Mesodermal cell (in vitro differentiated cells): ENCODE results near the gene CNNM1.
A peak's percentile ranks its signal among the peaks of the same experiment; 100 is the strongest.

Source experiments
- H3K27ac ChIP-seq: 2 replicates; pipeline ENCODE4 v1.7.0; 2013; ENCODE audit warnings: mild to moderate bottlenecking, low read depth, low read length, moderate library complexity; ENCODE audit not compliant: severe bottlenecking
- H3K36me3 ChIP-seq: 2 replicates; pipeline ENCODE4 v1.7.1; 2013; ENCODE audit warnings: mild to moderate bottlenecking, low read length, moderate library complexity; ENCODE audit not compliant: control insufficient read depth, insufficient read depth
- H3K4me1 ChIP-seq: one replicate; pipeline ENCODE4 v1.7.1; 2013; ENCODE audit warnings: mild to moderate bottlenecking, low read length; ENCODE audit not compliant: insufficient read depth, control insufficient read depth, poor library complexity, severe bottlenecking
- H3K4me3 ChIP-seq: 2 replicates; pipeline ENCODE4 v1.7.0; 2013; ENCODE audit warnings: low read length, control low read depth, mild to moderate bottlenecking; ENCODE audit not compliant: insufficient read depth, poor library complexity, severe bottlenecking; ENCODE audit errors: extremely low read depth
- H3K9me3 ChIP-seq: 2 replicates; pipeline ENCODE4 v1.7.1; 2013; ENCODE audit warnings: mild to moderate bottlenecking, low read length, moderate library complexity; ENCODE audit not compliant: control insufficient read depth
- WGBS, 2 experiments: methylation state at CpG; one replicate each; pipeline ENCODE4 v1.1.5; 2013; ENCODE audit warnings: missing lambda C conversion rate in 2 of 2; ENCODE audit not compliant: insufficient coverage in 2 of 2; 5-methylcytosine and 5-hydroxymethylcytosine counted together

CNNM1 gene

DNA sequence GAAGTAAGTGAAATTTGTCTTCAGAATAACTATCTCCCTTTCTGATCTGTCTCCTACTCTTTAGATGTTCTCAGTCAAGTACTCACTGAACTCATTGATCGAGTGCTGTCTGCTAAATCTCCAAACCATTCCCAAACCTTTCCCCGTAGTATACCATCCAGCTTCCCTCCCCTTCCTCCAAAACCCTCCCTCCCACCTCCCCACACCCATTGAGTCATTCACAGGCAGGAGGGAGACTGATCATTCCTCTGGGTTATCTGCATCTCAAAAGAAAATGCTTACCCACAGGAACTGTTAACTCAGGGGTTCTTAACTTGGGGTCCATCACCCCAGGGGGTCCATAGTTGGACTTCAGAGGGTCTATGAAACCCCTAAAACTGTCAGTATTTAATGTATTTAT is 63.9 kb downstream of the CNNM1 start:
- H3K4me1 ChIP-seq = peaks cover 56% of the 10 kb centered on the region
- no peak overlapping the region for H3K4me3 ChIP-seq
- H3K36me3 ChIP-seq = peaks cover 9% of the 10 kb centered on the region
- whole genome bisulfite sequencing, 2 experiments = 13% methylated on average over 2 of the region's 2 CpGs
- no peaks in the 10 kb centered on the region for H3K9me3 ChIP-seq
- H3K27ac ChIP-seq = peak overlapping the region; percentile 95

DNA sequence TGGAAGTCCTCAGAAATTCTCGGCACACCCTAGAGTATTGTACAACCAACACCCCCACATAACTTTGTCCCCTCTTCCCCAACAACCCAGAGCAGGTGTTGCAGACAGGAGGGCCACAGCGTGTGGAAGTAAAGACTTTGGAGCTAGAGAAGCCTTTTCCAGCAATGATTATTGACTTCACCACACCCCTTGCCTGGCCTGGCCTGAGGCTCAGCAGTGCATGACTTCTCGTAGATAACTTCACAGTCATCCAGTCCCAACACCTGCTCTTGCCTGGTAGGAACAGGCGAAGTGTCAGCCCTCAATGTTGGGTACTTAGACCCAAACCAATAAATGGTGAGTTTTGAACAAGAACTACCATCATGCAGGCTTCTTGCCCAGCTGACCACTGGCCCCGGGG is 64.5 kb downstream of the CNNM1 start:
- Histone ChIP-seq H3K4me1 (peaks cover 56% of the 10 kb centered on the region), H3K27ac (no peak overlapping the region), H3K36me3 (peaks cover 15% of the 10 kb centered on the region), H3K9me3 (no peaks in the 10 kb centered on the region), H3K4me3 (no peak overlapping the region)
- WGBS, 2 experiments = 77 to 84% methylated on average over 3 of the region's 5 CpGs

DNA sequence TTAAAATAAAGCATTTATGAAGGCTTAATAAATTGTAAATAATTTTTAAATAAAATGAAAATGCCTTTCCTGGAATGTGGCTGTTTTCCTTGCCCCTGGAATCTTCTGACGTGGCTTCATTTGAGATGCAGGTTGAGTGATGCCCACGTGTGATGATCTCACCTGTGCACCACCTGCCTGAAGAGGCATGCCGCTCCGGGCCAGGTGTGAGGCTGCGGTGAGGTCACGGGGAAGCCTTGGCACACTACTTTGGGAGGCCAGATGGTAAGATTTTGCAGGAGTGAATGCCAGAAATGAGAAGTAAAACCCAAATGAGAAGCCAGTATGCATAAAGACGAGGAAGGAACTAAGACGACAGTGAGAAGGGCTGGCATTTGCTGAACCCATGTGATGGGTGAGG is 65.1 kb downstream of the CNNM1 start:
- 89 to 95% methylated on average over 7 to 8 of the region's 8 CpGs for WGBS, 2 experiments
- Histone ChIP-seq H3K9me3 (no peaks in the 10 kb centered on the region), H3K4me3 (no peak overlapping the region), H3K4me1 (peaks cover 56% of the 10 kb centered on the region), H3K27ac (no peak overlapping the region), H3K36me3 (peaks cover 21% of the 10 kb centered on the region)

DNA sequence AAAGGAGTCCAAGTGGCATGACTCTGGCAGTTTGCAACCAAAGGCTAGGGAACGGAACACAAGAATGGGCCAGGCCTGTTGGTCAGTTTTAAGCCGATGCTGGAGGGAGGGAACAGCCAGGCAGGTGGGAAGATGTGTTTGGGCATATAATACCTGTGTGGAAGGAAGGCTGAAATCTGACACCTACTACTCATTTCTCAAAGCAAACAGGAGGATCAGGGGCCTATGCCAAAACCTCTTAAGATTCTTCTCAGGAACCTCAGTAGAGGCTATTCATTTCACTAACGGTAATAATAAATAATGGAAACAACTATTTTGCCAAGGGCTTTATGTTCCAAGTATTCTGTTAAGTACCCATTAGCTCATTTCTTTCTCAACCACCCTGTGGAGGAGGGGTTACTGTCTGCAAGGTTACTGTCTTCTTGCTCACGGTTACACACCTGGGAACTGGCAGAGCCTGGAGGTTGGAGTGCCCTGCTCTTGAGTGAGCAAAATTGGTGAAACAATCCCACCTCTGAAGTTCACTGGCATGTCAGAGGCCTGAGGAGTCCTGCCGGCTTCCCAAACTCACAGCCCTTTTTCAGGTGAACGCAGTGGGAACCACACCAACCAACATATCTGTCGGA is 65.7 kb downstream of the CNNM1 start:
- H3K4me3 ChIP-seq = no peak overlapping the region
- WGBS, 2 experiments = 93 to 96% methylated on average over 4 of the region's 7 CpGs
- H3K9me3 ChIP-seq = no peaks in the 10 kb centered on the region
- peak overlapping the region; percentile 92 for H3K27ac ChIP-seq
- H3K36me3 ChIP-seq = peaks cover 27% of the 10 kb centered on the region
- H3K4me1 ChIP-seq = peaks cover 56% of the 10 kb centered on the region

DNA sequence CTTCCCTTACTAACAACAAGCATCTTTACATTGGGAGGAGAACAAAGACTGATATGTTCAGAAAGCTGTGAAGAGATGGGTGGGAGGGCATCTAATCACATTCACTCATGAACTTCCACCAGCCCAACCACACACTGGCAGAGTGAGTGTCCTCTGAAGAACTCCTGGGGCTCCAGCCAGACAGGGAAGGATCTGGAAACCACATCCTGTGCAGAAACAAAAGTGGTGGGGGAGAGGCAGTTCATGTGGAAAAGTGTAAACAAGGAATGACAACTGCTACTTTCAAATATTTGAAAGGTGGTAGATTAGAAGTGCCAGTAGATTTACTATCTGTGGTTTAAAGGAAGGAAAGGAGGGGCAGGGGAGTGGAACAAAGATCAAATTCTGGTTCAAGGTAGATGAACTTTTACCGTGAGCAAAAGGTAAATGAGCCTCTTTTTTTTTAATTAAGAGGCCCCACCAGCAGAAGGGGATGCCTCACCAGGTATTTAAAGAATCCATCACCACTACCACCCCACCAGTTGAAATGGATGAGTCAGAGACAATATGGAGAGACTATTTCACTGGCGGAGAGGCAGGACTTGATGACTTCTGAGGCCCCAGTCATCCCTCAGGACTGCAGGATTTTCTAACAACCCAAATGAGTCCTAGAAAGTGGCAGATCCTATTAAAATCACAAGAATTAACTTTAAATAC is 66.7 kb downstream of the CNNM1 start:
- Histone ChIP-seq H3K4me3 (no peak overlapping the region), H3K27ac (peak overlapping the region; percentile 92), H3K4me1 (peaks cover 55% of the 10 kb centered on the region), H3K9me3 (no peaks in the 10 kb centered on the region), H3K36me3 (peaks cover 33% of the 10 kb centered on the region)
- WGBS, 2 experiments = no CpG with 5 or more reads among the region's 2 CpGs

DNA sequence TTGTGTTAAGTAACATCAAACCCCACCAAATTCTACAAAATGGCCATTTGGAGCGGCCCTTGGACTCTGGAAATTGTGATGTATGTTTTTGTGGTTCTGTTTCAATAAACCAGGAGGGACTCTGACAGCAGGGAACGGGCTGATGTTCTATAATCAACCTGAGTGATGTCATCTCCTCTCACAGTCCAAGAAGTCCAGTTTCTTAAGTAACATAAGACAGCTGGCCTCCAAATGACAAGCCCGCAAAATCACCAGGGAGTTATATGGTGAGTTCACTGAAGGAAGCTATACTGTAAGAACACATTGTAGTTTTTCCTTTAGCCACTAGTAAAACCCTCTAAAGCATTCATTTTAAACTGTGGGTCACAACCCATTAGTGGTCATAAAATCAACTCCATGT is 67.3 kb downstream of the CNNM1 start:
- WGBS, 2 experiments = 100% methylated on average over 1 of the region's 3 CpGs; no CpG with 5 or more reads in 1 of the 2 experiments
- no peak overlapping the region for H3K4me3 ChIP-seq
- H3K4me1 ChIP-seq = peaks cover 49% of the 10 kb centered on the region
- H3K27ac ChIP-seq = peak overlapping the region; percentile 92
- H3K36me3 ChIP-seq = peaks cover 39% of the 10 kb centered on the region
- no peaks in the 10 kb centered on the region for H3K9me3 ChIP-seq

DNA sequence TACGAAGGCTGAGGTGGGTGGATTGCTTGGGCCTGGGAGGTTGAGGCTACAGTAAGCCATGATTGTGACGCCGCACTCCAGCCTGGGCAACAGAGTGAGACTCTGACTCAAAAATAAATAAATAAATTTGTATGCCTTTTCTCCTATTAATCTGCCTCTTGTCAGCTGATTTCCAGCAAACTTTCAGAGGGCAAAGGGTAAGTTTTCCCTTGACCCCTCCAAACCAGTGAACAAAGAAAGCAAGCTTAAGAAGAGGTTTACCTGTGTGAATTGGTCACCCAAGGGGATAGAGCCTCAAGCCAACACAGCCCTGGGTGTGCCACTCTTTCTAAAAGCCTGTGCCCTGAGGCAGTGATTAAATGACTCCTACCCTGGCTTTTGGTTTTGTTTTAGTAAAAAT is 70.5 kb downstream of the CNNM1 start:
- WGBS, 2 experiments = 89 to 100% methylated on average over 1 of the region's 3 CpGs
- Histone ChIP-seq H3K36me3 (peaks cover 70% of the 10 kb centered on the region), H3K9me3 (no peaks in the 10 kb centered on the region), H3K4me1 (peaks cover 36% of the 10 kb centered on the region), H3K4me3 (no peak overlapping the region), H3K27ac (no peak overlapping the region)

DNA sequence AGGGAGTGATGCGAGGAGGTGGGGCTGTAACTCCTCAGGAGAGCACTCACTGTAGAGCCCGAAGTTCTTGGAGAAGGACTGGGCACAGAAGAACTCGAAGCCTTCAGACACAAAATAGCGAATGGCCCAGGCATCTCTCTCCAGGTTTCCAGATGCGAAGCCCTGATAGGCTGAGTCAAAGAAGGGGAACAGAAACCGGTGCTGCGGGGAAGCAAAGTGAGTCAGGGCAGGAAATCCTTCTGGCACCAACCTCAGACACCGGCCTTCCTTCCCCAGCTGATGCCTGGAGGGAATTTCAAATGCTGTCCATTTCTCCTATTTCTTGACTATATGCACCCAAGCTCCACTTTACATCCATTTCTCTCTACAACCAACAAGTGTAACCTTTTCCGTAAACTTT is 74.5 kb downstream of the CNNM1 start:
- H3K9me3 ChIP-seq = no peaks in the 10 kb centered on the region
- H3K4me1 ChIP-seq = peaks cover 10% of the 10 kb centered on the region
- 94 to 100% methylated on average over 8 of the region's 9 CpGs for WGBS, 2 experiments
- peak overlapping the region; percentile 23 for H3K27ac ChIP-seq
- no peak overlapping the region for H3K4me3 ChIP-seq
- H3K36me3 ChIP-seq = peaks cover 82% of the 10 kb centered on the region

DNA sequence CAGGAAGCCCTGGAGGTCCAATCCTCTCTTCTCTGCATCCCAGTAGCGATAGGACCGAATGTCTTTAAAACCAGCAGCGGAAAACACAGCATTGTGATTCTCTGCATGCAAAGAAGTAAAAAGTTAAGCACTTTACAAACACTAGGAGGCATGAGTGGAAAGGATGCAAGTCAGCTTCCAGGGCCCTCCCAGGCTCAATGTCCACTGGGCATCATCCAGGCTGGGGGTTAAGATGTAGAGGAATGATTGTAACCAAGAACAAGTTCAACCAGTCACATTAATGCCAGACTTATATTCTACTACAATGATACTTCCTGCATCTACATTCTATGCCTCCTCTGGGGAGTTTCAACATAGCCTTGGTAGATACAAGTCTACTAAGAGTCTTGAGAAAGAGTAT is 77.0 kb downstream of the CNNM1 start:
- peaks cover 16% of the 10 kb centered on the region for H3K4me1 ChIP-seq
- H3K9me3 ChIP-seq = no peaks in the 10 kb centered on the region
- no peak overlapping the region for H3K27ac ChIP-seq
- no CpG with 5 or more reads among the region's 3 CpGs for WGBS, 2 experiments
- peaks cover 74% of the 10 kb centered on the region for H3K36me3 ChIP-seq
- no peak overlapping the region for H3K4me3 ChIP-seq

DNA sequence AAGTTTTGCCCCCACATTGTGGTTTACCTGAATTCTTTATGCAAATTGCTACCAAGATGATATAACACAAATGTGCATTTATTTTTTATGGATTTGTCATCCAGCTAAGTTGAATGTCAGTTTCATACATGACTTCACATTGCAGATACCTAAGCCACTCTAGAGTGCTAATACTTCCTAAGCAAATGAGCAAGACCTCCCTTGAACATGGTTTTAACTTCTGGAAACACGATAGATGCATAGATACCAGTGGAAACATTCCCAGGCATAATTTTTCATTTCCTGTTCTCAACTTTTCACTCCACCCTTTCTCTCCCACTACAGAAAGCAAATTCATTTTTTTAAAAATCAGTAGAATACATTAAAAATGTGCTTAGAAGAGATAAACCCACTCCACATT is 81.0 kb downstream of the CNNM1 start:
- Histone ChIP-seq H3K27ac (no peak overlapping the region), H3K9me3 (no peaks in the 10 kb centered on the region), H3K4me1 (peaks cover 8% of the 10 kb centered on the region), H3K4me3 (no peak overlapping the region), H3K36me3 (peaks cover 42% of the 10 kb centered on the region)
- WGBS, 2 experiments = 88 to 100% methylated on average over 1 of the region's 1 CpG

DNA sequence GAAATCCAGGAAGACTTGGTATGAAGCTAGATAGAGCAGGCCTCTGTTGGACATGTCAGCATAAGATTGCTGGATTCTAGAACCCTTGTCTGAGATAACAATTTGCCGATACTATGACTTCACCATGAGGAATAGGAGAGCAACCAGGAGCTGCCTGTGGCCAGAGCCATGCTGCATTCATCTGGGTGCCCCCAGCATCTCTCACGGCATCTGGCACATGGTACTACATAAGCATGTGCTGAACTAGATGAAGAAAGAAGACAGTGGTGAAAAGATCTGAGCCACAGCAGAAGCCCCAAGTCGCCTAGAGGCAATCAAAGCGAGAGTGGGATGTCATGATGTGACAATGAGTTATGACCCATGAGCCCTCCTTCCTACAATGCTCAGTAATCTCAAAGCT is 81.7 kb downstream of the CNNM1 start:
- WGBS, 2 experiments = 97 to 100% methylated on average over 3 to 4 of the region's 4 CpGs
- H3K4me3 ChIP-seq = no peak overlapping the region

More for the DNA sequence above, 81.7 kb downstream of the CNNM1 start:
- Histone ChIP-seq H3K27ac (no peak overlapping the region), H3K9me3 (no peaks in the 10 kb centered on the region), H3K36me3 (peaks cover 36% of the 10 kb centered on the region), H3K4me1 (peaks cover 8% of the 10 kb centered on the region)
